Neural cell (in vitro differentiated cells): ENCODE data around the gene SF3B1. TPM values are rescaled to one million over a fixed set of nuclear protein-coding genes. Genes with fewer than 3 reads are reported as not detected.
"Not testable (repeated sequence)": the region's sequence is repeated elsewhere in the genome, so short reads cannot be mapped to it uniquely, and the experiment has no call there.

Experiments
- H2AFZ ChIP-seq: fragments of 200-600, 300-800 bp; sonication (generic), shearing (Covaris generic); 2 replicates; pipeline ENCODE4 v1.6.0; 2014; ENCODE audit warnings: low read depth, mild to moderate bottlenecking, antibody characterized with exemption, low read length, moderate library complexity
- H3F3A ChIP-seq: fragments of 200-600 bp; shearing (Covaris generic); 2 replicates; pipeline ENCODE4 v1.6.1; 2016; ENCODE audit warnings: mild to moderate bottlenecking, moderate library complexity, mixed read lengths, antibody characterized with exemption, low read length; ENCODE audit not compliant: insufficient read depth, poor library complexity, severe bottlenecking
- H3K27ac ChIP-seq: fragments of 200-600, 300-800 bp; sonication (generic), shearing (Covaris generic); 2 replicates; pipeline ENCODE4 v1.5.1; 2014; ENCODE audit warnings: mild to moderate bottlenecking, low read length, moderate library complexity
- H3K27me3 ChIP-seq: fragments of 300-800, 200-600 bp; sonication (generic), shearing (Covaris generic); 2 replicates; pipeline ENCODE4 v1.6.0; 2014; ENCODE audit warnings: mild to moderate bottlenecking, low read depth, low read length, moderate library complexity; ENCODE audit not compliant: insufficient read depth
- H3K36me3 ChIP-seq: fragments of 300-800, 200-600 bp; sonication (generic), shearing (Covaris generic); 2 replicates; pipeline ENCODE4 v1.5.1; 2014; ENCODE audit warnings: mild to moderate bottlenecking, antibody characterized with exemption, low read length, moderate library complexity; ENCODE audit not compliant: insufficient read depth
- H3K4me2 ChIP-seq: fragments of 300-800, 200-600 bp; sonication (generic), shearing (Covaris generic); 2 replicates; pipeline ENCODE4 v1.6.0; 2014; ENCODE audit warnings: mild to moderate bottlenecking, low read length
- H3K4me3 ChIP-seq: fragments of 300-800, 200-600 bp; sonication (generic), shearing (Covaris generic); 2 replicates; pipeline ENCODE4 v1.5.1; 2014; ENCODE audit warnings: mild to moderate bottlenecking, low read length, moderate library complexity
- H3K79me2 ChIP-seq: fragments of 200-600 bp; shearing (Covaris generic); replicated peaks from 2 replicates; pipeline ENCODE4 v1.6.0; 2014; ENCODE audit warnings: mild to moderate bottlenecking, low read length, moderate library complexity; ENCODE audit not compliant: insufficient read depth
- H3K9ac ChIP-seq: fragments of 300-800, 200-600 bp; sonication (generic), shearing (Covaris generic); 2 replicates; pipeline ENCODE4 v1.6.1; 2016; ENCODE audit warnings: mild to moderate bottlenecking, low read length, mixed read lengths
- H3K9me2 ChIP-seq: fragments of 200-600 bp; shearing (Covaris generic); 2 replicates; pipeline ENCODE4 v1.6.1; 2016; ENCODE audit warnings: mild to moderate bottlenecking, low read length, mixed read lengths; ENCODE audit not compliant: insufficient read depth
- H3K9me3 ChIP-seq: fragments of 200-600, 300-800 bp; sonication (generic), shearing (Covaris generic); 2 replicates; pipeline ENCODE4 v1.6.1; 2016; ENCODE audit warnings: mild to moderate bottlenecking, mixed run types, low read length, moderate library complexity, mixed read lengths
- H4K20me1 ChIP-seq: fragments of 200-600 bp; shearing (Covaris generic); 2 replicates; pipeline ENCODE4 v1.6.1; 2016; ENCODE audit warnings: mild to moderate bottlenecking, mixed run types; ENCODE audit not compliant: insufficient read depth
- CTCF ChIP-seq: fragments of 450-650 bp; IDR thresholded peaks from 2 replicates; pipeline ENCODE4 v1.5.1; 2014; ENCODE audit warnings: antibody characterized with exemption, mild to moderate bottlenecking, moderate library complexity; ENCODE audit not compliant: poor library complexity, severe bottlenecking
- EP300 ChIP-seq: fragments of 450-650 bp; conservative IDR thresholded peaks from 2 replicates; pipeline ENCODE4 v1.6.1; 2014; ENCODE audit warnings: antibody characterized with exemption, mild to moderate bottlenecking, moderate library complexity; ENCODE audit not compliant: poor library complexity, severe bottlenecking
- EZH2 ChIP-seq: fragments of 200-600, 300-800 bp; shearing (Covaris generic), sonication (generic); IDR thresholded peaks from 2 replicates; pipeline ENCODE4 v1.6.1; 2014; ENCODE audit warnings: antibody characterized with exemption, low read length, borderline replicate concordance, mild to moderate bottlenecking; ENCODE audit not compliant: insufficient read depth, poor library complexity, severe bottlenecking
- MXI1 ChIP-seq: fragments of 450-650 bp; conservative IDR thresholded peaks from 2 replicates; pipeline ENCODE4 v1.6.1; 2014; ENCODE audit warnings: antibody characterized with exemption, mild to moderate bottlenecking; ENCODE audit not compliant: poor library complexity, severe bottlenecking
- POLR2AphosphoS5 ChIP-seq: IDR thresholded peaks from 2 replicates; pipeline ENCODE4 v1.6.1; 2012
- RAD21 ChIP-seq: fragments of 450-650 bp; conservative IDR thresholded peaks from 2 replicates; pipeline ENCODE4 v1.6.1; 2014; ENCODE audit warnings: antibody characterized with exemption, mild to moderate bottlenecking, moderate library complexity
- REST ChIP-seq: IDR thresholded peaks from 2 replicates; pipeline ENCODE4 v1.6.1; 2012; ENCODE audit warnings: borderline replicate concordance
- SMC3 ChIP-seq: fragments of 450-650 bp; conservative IDR thresholded peaks from 2 replicates; pipeline ENCODE4 v1.6.1; 2014; ENCODE audit warnings: antibody characterized with exemption, mild to moderate bottlenecking, moderate library complexity; ENCODE audit not compliant: poor library complexity
- TAF1 ChIP-seq: IDR thresholded peaks from 2 replicates; pipeline ENCODE4 v1.6.1; 2012; ENCODE audit warnings: low read depth
- polyA plus RNA-seq: library from polyadenylated mRNA; depleted of rRNA; stranded (reverse); fragments of >200 nt; gene quantifications from 2 replicates; pipeline ENCODE4 v1.2.3, GENCODE V29; 2014

SF3B1 gene
- polyA plus RNA-seq, 1 donor from 2014 or later: 1,143 TPM

- peaks cover 22% of the 10 kb centered on the region for H3K79me2 ChIP-seq
- peak overlapping the region; percentile 88 for H3K4me3 ChIP-seq
- H4K20me1 ChIP-seq: no peaks in the 10 kb centered on the region
- H3K27me3 ChIP-seq: no peaks in the 10 kb centered on the region
- H3K9me2 ChIP-seq: no peaks in the 10 kb centered on the region
- H3K4me2 ChIP-seq: peak overlapping the region; percentile 86
- H2AFZ ChIP-seq: peak overlapping the region; percentile 95
- no peaks in the 10 kb centered on the region for H3K36me3 ChIP-seq
- H3K9ac ChIP-seq: peak overlapping the region; percentile 84
- TF ChIP-seq MXI1 (no peak), TAF1 (no peak), CTCF (no peak), EZH2 (no peak), SMC3 (no peak), RAD21 (no peak), EP300 (no peak), REST (no peak), POLR2AphosphoS5 (no peak)
- peaks cover 3% of the 10 kb centered on the region for H3F3A ChIP-seq
- no peaks in the 10 kb centered on the region for H3K9me3 ChIP-seq
- H3K27ac ChIP-seq: peak overlapping the region; percentile 90
Observed at GRCh38 chr2:197452754-197453122, 17.9 kb upstream of the SF3B1 start.

GRCh38 chr2:197450935-197451358 is 16.1 kb upstream of the SF3B1 start:
- H3K36me3 ChIP-seq, H3K9ac ChIP-seq, H3K27ac ChIP-seq, H3K4me2 ChIP-seq, H4K20me1 ChIP-seq, H3K9me3 ChIP-seq, H3F3A ChIP-seq, H3K9me2 ChIP-seq, H3K4me3 ChIP-seq, H3K27me3 ChIP-seq, H2AFZ ChIP-seq: not testable (repeated sequence)
- peaks cover 21% of the 10 kb centered on the region for H3K79me2 ChIP-seq

GRCh38 chr2:197450465-197450864 is 15.6 kb upstream of the SF3B1 start:
- H3F3A ChIP-seq: peaks cover 3% of the 10 kb centered on the region
- TF ChIP-seq SMC3 (no peak), EZH2 (no peak), RAD21 (no peak), TAF1 (no peak), CTCF (no peak), MXI1 (no peak), POLR2AphosphoS5 (no peak), REST (no peak), EP300 (no peak)
- H3K36me3 ChIP-seq: no peaks in the 10 kb centered on the region
- no peaks in the 10 kb centered on the region for H3K9me3 ChIP-seq
- no peaks in the 10 kb centered on the region for H3K27me3 ChIP-seq
- H3K4me3 ChIP-seq: no peak overlapping the region
- no peak overlapping the region for H2AFZ ChIP-seq
- no peak overlapping the region for H3K4me2 ChIP-seq
- no peaks in the 10 kb centered on the region for H4K20me1 ChIP-seq
- H3K9ac ChIP-seq: no peak overlapping the region
- H3K27ac ChIP-seq: no peak overlapping the region
- no peaks in the 10 kb centered on the region for H3K9me2 ChIP-seq
- peaks cover 17% of the 10 kb centered on the region for H3K79me2 ChIP-seq
